Epidermal melanocyte (primary cell): ENCODE measurements around the gene MUC6.

Experiments used
- DNase-seq: peaks from one replicate; pipeline ENCODE4 v3.0.0; 2011; ENCODE audit warnings: low spot score; ENCODE audit not compliant: insufficient read length

MUC6 gene

DNA sequence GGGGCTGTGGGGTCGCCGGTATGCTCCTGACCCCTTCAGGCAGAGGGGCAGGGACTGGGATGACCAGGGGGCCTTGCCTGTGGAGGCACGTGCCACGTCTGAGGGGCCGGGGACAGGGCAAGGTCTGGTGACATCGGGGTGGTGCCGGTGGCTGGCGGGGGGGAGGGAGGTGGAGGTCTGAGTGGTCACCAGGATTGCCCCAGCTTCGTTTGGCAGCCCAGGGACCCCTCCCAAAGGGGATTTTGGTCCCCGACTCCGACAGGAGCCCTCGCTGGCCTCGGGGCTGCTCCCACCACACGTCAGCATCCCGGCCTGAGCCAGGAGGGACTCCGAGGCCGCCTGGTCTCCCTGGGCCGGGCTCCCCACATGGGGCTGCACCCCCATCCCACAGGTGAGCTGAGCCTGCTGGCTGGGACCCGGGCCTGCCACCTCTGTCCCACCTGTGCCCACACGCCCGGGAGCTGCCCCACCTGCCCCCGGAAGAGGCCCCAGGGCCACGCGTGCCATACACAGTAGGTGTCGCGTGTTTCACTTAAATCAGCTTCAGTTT lies 1.1 kb upstream of the MUC6 start:
- no peak for DNase-seq

DNA sequence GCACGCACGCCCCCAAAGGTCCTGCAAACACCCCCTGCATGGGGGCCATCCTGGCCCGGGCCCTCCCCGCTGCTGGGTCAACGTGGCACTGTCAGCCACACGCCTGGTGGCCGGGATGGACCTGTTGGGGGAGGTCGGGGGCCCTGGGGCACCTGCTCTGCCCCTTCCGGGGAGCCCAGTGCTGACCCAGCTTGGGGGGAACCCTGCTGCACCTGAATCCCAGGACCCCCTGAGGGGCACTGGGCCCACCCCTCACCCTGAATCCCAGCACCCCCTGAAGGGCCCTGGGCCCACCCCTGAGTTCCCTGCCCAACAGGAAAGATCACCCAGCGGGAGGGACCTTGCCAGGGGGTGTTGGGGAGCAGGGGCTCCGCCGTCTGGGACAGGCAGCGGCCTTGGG lies 413 bp upstream of the MUC6 start:
- no peak for DNase-seq

DNA sequence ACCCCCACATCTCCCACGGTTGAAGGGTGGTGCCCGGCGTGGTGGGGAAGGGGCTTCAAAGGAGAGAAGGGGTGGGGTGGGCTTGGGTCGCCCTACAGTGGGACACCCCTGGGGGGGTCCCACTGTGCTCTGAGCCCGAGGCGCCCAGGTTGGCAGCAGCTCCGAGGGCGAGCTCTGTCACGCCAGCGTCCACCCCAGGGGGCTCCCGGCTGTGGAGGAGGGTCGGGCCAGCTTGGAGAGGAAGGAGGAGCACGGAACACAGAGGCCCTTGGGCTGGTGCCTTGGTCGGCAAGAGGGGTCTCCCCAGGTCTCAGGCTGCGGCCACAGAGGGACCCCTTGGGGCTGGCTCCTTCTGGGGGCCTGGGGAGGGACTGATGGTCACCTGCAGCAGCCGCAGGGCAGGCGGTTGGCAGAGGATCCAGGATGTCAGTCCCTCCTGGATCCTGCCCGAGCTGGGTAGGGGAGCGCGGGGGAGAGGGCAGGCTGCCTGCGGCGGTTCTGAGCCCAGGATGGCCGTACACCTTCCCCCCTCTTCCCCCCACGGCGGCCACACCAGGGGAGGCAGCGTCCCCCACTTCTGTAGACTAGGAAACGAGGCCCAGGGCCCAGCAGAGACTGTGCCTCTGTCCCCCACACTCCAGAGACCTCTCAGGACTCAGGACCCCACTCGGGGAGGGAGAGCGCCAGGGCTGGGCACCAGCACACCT lies 788 bp downstream of the MUC6 start:
- DNase-seq, result no peak

- no peak for DNase-seq
Observed at GRCh38 chr11:1034456-1035295, 1.8 kb downstream of the MUC6 start.

GRCh38 chr11:1034001-1034400 lies 2.5 kb downstream of the MUC6 start:
- no peak for DNase-seq

DNA sequence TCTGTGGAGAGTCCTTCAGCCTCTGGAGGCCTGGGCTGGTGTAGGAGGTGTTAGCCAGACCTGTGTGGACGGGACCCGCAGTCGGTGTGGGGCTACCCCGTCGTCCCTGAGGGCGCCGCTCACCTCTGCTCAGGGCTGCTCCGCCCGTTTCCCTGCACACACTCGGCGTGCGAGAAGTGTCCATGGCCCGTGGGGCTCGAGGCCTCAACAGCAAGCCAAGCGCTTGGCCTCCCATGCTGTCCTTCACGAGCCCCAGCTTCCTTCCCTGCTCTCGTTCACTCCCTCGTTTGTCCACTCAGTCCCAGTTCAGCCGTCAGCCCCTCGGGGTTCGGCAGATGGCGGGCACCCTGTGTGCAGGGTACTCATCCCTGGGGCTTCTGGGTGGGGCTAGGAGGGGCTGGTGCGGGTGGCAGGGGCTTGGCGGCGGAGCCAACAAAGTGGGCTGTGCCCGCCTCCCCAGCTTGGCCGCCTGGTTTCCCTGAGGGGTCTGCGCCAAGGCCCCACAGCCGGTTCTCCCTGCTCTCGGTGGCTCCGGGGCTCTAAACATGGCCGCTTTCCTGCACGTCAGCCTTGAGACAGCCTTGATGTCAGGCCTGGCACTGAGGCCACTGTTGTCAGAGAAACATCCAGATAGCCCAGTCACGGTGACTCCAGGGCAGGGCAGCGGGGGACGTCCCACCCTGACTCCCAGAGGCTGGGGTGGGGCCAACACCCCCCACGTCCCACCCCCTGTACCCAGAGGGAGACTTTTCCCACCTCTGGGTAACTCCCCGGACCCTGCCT lies 3.3 kb downstream of the MUC6 start:
- DNase-seq, result no peak

- DNase-seq, result no peak
Observed at GRCh38 chr11:1032310-1032891, 4.1 kb downstream of the MUC6 start.

- no peak for DNase-seq
Observed at GRCh38 chr11:1031121-1031899, 5.2 kb downstream of the MUC6 start.

DNA sequence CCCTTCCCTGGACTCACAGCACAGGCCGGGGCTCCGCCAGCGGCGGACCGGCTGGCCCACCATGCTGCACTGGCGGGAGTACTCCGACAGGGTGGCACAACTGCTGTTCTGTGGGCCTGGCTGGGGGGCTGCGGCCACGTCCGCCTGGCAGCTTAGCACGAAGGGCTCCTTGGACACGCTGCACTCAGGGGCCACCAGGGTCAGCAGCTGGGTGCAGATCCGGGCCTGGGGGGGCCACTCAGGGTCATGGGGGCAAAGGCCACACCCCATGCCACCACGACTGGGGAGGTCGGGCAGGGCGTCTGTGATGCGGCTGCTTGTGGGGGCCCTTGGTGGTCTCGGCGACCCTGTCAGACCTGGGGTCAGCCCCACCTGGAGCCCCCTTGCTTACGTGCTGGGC lies 6.0 kb downstream of the MUC6 start:
- no peak for DNase-seq

DNA sequence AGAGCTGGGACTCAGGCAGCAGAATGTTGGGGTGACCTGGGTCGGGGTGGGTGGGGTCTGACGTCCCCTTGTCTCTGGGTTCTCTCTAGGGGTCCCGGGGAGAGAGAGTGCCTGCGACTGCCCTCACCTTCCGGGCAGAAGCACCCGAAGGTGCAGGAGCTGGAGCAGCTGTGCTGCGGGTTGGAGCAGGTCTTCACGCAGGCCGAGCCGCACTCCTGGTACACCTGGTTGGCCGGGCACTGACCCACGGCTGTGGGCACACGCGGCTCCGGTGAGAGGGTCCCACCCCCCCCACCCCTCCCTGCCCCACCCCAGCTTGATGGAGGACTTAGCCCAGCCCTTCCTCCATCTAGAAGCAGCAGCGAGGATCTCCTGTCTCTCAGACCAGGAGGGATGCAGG lies 6.4 kb downstream of the MUC6 start:
- no peak for DNase-seq

GRCh38 chr11:1029654-1030053 lies 6.9 kb downstream of the MUC6 start:
- no peak for DNase-seq

- no peak for DNase-seq
Observed at GRCh38 chr11:1029051-1029450, 7.5 kb downstream of the MUC6 start.

DNA sequence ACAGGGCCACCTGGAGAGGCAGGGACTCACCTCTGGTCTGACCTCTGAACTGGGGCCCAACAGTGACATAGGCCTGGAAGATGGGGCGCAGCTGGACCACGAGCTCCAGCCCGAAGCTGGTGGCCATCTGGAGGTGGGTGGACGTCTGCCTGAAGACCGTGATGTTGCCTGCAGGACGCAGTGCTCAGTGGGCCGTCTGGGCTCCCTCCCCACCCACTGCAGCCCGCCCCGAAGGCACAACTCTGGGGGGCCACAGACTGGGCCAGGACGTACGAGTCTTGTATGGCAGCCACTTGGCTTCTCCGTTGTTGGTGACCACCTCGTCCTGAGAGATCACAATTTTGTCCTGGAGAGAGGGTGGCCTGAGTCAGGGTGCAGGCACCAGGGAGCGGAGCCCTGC lies 7.9 kb downstream of the MUC6 start:
- no peak for DNase-seq

DNA sequence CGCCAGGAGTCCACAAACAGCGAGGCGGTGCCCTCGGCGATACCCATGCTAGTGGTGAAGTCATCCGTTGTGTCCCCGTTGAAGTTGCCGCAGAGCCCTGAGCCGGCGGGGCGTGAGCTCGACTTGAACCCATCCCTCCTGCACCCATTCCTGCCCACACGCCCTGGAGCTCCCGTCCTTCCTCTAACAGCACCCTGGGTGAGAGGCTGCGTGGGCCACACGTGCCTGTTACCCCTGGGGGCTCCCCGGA lies 8.3 kb downstream of the MUC6 start:
- no peak for DNase-seq

GRCh38 chr11:1027483-1028290 lies 8.8 kb downstream of the MUC6 start:
- DNase-seq, result no peak

- no peak for DNase-seq
Observed at GRCh38 chr11:1026641-1027482, 9.7 kb downstream of the MUC6 start.

GRCh38 chr11:1026163-1026450 lies 10.4 kb downstream of the MUC6 start:
- DNase-seq, result no peak

DNA sequence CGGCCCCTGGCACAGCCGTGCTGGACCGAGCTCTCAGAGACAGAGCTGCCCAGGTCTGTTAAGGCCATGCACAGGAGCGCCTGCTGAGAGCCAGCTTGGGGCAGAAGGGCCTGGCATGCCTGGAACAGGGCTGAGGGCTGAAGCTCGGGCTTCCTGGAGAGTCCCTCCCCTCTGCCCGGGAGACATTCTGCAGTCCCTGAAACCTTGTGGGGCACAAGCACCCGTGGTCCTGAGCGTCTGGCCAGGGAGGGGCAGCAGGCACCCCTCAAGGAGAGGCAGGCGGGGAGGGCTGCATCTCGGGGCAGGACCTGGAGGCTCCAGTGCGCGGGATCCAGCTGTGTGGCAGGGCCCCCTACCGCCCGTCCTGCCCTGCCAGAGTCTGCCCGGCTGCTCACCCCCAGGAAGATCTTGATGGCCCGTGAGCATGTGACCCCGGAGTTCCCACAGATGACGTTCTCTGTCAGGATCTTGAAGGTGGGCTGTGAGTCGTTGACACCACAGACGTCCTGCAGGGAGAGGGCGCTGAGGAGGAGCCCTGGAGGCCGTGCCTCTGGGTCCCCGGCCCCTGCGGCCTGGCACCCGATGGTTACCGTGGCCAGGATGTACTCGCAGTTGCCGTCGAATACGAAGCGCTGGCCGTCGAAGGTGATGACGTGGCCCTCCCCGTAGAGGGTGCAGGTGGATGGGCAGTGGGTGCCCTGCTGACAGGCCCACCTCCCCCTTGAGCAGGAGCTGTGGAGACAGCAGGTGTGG lies 10.9 kb downstream of the MUC6 start:
- DNase-seq, result no peak
